ENCODE measurements around the gene PRKG2. TPM values are rescaled to one million over a fixed set of nuclear protein-coding genes. Genes with fewer than 3 reads are reported as not detected.

Gene PRKG2, protein sequence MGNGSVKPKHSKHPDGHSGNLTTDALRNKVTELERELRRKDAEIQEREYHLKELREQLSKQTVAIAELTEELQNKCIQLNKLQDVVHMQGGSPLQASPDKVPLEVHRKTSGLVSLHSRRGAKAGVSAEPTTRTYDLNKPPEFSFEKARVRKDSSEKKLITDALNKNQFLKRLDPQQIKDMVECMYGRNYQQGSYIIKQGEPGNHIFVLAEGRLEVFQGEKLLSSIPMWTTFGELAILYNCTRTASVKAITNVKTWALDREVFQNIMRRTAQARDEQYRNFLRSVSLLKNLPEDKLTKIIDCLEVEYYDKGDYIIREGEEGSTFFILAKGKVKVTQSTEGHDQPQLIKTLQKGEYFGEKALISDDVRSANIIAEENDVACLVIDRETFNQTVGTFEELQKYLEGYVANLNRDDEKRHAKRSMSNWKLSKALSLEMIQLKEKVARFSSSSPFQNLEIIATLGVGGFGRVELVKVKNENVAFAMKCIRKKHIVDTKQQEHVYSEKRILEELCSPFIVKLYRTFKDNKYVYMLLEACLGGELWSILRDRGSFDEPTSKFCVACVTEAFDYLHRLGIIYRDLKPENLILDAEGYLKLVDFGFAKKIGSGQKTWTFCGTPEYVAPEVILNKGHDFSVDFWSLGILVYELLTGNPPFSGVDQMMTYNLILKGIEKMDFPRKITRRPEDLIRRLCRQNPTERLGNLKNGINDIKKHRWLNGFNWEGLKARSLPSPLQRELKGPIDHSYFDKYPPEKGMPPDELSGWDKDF
- total RNA-seq (2013; cell fraction: nucleolus; rRNA removed), result not detected in 2 replicates
- total RNA-seq (2014; rRNA removed), result not detected in 2 replicates
- total RNA-seq (2014; rRNA removed; fragmentation: Illumina TruSeq; extraction: Trizol), result not detected in 2 replicates
- not detected in 2 replicates for total RNA-seq (2021)
- not detected for polyA plus RNA-seq (2011; ENCODE audit: low read depth)
- polyA plus RNA-seq (2011; rRNA removed), result not detected in 2 replicates
- polyA plus RNA-seq (2011; cell fraction: cytosol; rRNA removed), result not detected in 2 replicates
- not detected in 2 replicates for polyA plus RNA-seq (2011; cell fraction: nucleus; rRNA removed)
- polyA plus RNA-seq (2012), result 0.10 TPM in 1 of 2 replicates, not detected in the other
- not detected in 2 replicates for polyA plus RNA-seq (2014; fragmentation: Illumina TruSeq; extraction: Trizol)
- not detected for polyA plus RNA-seq (2014; fragmentation: Nextera tagmentation; extraction: Ambion mirVana)
- polyA plus RNA-seq (2014; rRNA removed), result not detected in 2 replicates
- polyA plus RNA-seq (2016; fragmentation: Nextera tagmentation; extraction: Ambion mirVana), result not detected
- not detected in 2 replicates for polyA minus RNA-seq (2011; rRNA and poly(A)+ RNA removed)
- polyA minus RNA-seq (2011; cell fraction: cytosol; rRNA and poly(A)+ RNA removed), result not detected in 2 replicates
- not detected in 2 replicates for polyA minus RNA-seq (2011; cell fraction: nucleus; rRNA and poly(A)+ RNA removed)
- percentile 2 among the genes with signal in this experiment for Bru-seq, nascent RNA
- percentile 2 among the genes with signal in this experiment for BruChase-seq, experiment 1, labeled RNA remaining after a 6-hour chase
- not detected for BruChase-seq, experiment 2, labeled RNA remaining after a 2-hour chase
- long read RNA-seq, experiment 1, result 0 reads
- long read RNA-seq, experiment 2, result 0 reads

DNA sequence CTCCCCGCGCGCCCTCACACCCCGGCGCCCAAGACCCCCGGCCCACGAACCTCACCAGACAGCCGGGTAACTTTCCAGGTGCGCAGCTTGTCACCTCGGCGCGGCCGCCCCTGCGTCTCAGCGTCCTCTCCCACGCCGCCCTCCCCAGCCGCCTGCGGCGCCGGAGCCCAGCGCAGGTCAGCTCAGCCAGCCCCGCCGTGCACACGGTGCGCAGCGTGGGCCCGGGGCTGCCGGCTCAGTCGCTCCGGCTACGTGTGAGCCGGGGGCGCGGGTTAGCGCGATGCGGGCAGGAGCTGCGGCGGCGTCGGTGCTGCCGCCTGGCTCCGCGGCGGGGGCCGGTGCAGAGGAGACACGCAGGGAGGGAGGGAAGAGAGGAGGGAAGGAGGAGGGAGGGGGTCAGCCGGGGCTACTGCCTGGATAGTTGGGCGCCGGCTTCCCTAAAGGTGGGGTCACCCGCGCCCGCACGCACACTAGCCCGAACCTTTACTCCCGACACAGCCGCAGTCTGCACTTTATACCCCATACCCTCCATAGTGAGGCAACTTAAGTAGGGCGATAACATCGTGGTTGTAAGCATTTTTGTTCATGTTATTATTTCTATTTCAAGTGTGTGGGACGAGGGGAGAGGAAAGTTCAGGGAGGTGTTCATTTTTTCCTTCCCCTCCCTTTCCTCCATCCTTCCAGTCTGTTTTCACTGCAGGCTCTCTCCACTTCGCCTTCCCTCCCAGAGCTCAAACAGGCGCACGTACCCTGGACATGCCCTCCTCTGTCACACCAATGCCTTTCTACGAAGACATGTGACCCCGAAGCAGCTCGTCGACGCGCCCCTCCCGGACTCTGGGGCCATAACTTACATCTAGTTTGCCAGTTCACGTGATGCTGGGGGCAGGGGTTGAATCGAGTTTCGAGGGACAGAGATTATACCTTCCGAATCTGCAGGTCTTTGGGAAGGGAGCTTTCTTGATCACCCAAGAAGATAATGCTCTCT, at the start of gene PRKG2:
Gene PRKG2, minus strand, starts transcription at position 342 of the 988 bp plus-strand sequence. CDS start 10,175 bp downstream, outside the sequence.
- no peak within 1 kb of the TSS for H2AFZ ChIP-seq (ENCODE audit: control insufficient read depth, low read depth, low read length)
- H3K4me2 ChIP-seq (ENCODE audit: control insufficient read depth, insufficient read depth), result no peak within 1 kb of the TSS
- in situ Hi-C loops (cut with MboI) (no loop called here), intact Hi-C loops (cut with micrococcal nuclease; ENCODE audit: unreplicated experiment) (no loop called here)
- H3K79me2 ChIP-seq (ENCODE audit: control insufficient read depth, insufficient read depth, low read length), result no peaks in the 10 kb centered on the region
- no peaks in the 10 kb centered on the region for H3K36me3 ChIP-seq (ENCODE audit: control insufficient read depth in 2 of 2, insufficient read depth in 2 of 2, low read length in 1 of 2)
- H3K9ac ChIP-seq (ENCODE audit: control insufficient read depth, insufficient read depth, low read length), result no peak within 1 kb of the TSS
- POLR2A ChIA-PET, result no interaction called here
- SMC1A ChIA-PET (ENCODE audit: uncharacterized antibody, unreplicated experiment), result no interaction called here
- ATAC-seq, result no peak
- RAD21 ChIA-PET (ENCODE audit: unreplicated experiment), result no interaction called here
- H4K20me1 ChIP-seq (ENCODE audit: control insufficient read depth, insufficient read depth), result no peaks in the 10 kb centered on the region
- H3K27ac ChIP-seq (ENCODE audit: control insufficient read depth, insufficient read depth), result no peak within 1 kb of the TSS
- no peaks in the 10 kb centered on the region for H3K4me1 ChIP-seq (ENCODE audit: control insufficient read depth, insufficient read depth, low read length)
- H3K9me3 ChIP-seq (replicated peaks; ENCODE audit: control insufficient read depth, insufficient read depth, low read length), result no peaks in the 10 kb centered on the region
- CTCF ChIA-PET, result no interaction called here
- WGBS (ENCODE audit: insufficient coverage, insufficient replicate concordance, low lambda C conversion rate, missing lambda C conversion rate), result 1% methylated on average over 51 of the region's 75 CpGs
- FAIRE-seq, result no peak
- H3K4me3 ChIP-seq, result no peak within 1 kb of the TSS
- no peak for DNase-seq (ENCODE audit: low read depth, low spot score)
- no peak for TF ChIP-seq BHLHE40 (IDR thresholded peaks at IDR 0.05; ENCODE audit: borderline replicate concordance in 1 of 2, low read depth in 2 of 2, low read length in 1 of 2)
- no peak for TF ChIP-seq KLF5 (IDR thresholded peaks at IDR 0.05; ENCODE audit: partially characterized antibody)
- TF ChIP-seq TBL1XR1 (IDR thresholded peaks at IDR 0.05; ENCODE audit: low read depth, low read length), result no peak
- TF ChIP-seq SUZ12 (IDR thresholded peaks at IDR 0.05; ENCODE audit: unreplicated experiment), result peak; percentile 77
- peaks cover 2 to 6% of the 10 kb centered on the region in 2 experiments; a peak in 3 of 4 replicates for H3K27me3 ChIP-seq (replicated peaks in 1 of 2; ENCODE audit: control insufficient read depth in 2 of 2, insufficient read depth in 2 of 2, low read length in 1 of 2)
- no TSS peak for BruUV-seq (replicated peaks)
